Keratinocyte (primary cell): ENCODE measurements around the gene DLK2.

Experiments used
- CTCF ChIP-seq, 3 experiments: IDR thresholded peaks in 1 of 3; conservative IDR thresholded peaks in 1 of 3; optimal IDR thresholded peaks in 1 of 3; 2 replicates in 2 of 3; 3 replicates in 1 of 3; pipeline versions ENCODE3 to v1.5.1; 2011; ENCODE audit warnings: low read length in 3 of 3, mild to moderate bottlenecking in 3 of 3, moderate library complexity in 2 of 3, control low read depth in 1 of 3, inconsistent platforms in 1 of 3; ENCODE audit not compliant: insufficient read depth in 2 of 3; ENCODE audit errors: extremely low read depth in 1 of 3
- EZH2 ChIP-seq: IDR thresholded peaks from one replicate; pipeline ENCODE4 v1.6.1; 2012; ENCODE audit warnings: inconsistent platforms, mild to moderate bottlenecking, low read length, moderate library complexity

DNA sequence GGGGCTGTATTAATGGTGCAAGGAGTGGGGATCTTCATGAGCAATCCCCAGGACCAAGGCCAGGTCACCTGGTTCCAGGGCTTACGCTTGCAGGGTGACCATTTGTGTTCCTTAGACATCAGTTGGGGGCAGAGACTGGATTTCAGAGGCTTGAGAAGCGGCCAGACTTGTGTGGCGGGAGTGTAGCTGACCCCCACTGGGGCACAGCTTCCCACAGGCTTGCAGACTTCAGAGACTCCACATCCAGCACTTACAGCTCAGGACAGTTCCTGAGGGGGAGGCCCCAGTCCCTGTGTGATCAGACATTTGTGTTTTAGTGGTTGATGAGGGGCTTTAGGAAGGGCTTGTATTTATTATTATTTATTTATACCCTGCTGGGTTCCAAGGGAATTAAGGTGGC, 37.3 kb upstream of the DLK2 start:
- TF ChIP-seq EZH2, result no peak
- no peak for TF ChIP-seq CTCF (optimal IDR thresholded peaks at IDR 0.05 in 1 of 3, IDR thresholded peaks at IDR 0.05 in 1 of 3, conservative IDR thresholded peaks at IDR 0.05 in 1 of 3; ENCODE audit: extremely low read depth in 1 of 3, insufficient read depth in 2 of 3, low read length in 3 of 3)
